Measurements from ENCODE around the gene TCEA2. TPM values are rescaled to one million over a fixed set of nuclear protein-coding genes. Genes with fewer than 3 reads are reported as not detected.

TCEA2 gene
- total RNA-seq, 1 donor from 2014 or later: 33.1 TPM

DNA sequence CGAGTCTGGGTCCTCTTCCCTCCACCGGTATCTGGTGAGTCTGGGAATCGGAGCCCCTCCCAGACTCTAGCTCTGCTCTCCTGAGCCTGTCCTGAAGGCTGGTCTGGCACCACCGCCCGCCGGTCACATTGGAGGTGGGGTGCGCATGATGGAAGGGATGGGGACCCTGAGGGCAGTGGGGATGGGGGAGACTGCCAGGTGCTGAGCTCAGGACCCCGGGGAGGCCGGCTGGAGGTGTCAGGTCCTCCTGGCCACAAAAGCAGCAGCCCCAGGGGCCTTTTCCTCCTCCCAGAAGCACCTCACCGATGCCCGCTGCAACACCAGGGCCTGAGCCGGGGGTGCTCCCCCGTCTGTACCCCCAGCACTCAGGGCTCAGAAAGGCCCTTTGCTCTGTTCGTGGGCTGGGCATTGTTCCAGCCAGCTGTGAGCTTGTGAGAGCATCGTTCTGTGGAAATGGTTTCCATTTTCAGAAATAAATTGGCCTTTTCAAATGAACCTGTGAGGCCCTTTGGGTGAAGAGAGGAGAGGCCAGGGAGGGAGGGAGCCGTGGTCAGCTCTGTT, 46.9 kb downstream of the TCEA2 start:
- H3K9me3 ChIP-seq: no peaks in the 10 kb centered on the region
- no peaks in the 10 kb centered on the region for H3K36me3 ChIP-seq
- DNase-seq (ENCODE audit: extremely low spot score in 2 of 2): no peak
- H3K4me1 ChIP-seq: no peaks in the 10 kb centered on the region
- no peak overlapping the region for H3K27ac ChIP-seq
- H3K4me3 ChIP-seq: no peak overlapping the region
- intact Hi-C loops (cut with DNase I): no loop called here
- H3K27me3 ChIP-seq: no peaks in the 10 kb centered on the region
- TF ChIP-seq POLR2AphosphoS5 (IDR thresholded peaks at IDR 0.05; ENCODE audit: insufficient read depth in 1 of 2, low read depth in 1 of 2): no peak
- TF ChIP-seq, protein P1, sequence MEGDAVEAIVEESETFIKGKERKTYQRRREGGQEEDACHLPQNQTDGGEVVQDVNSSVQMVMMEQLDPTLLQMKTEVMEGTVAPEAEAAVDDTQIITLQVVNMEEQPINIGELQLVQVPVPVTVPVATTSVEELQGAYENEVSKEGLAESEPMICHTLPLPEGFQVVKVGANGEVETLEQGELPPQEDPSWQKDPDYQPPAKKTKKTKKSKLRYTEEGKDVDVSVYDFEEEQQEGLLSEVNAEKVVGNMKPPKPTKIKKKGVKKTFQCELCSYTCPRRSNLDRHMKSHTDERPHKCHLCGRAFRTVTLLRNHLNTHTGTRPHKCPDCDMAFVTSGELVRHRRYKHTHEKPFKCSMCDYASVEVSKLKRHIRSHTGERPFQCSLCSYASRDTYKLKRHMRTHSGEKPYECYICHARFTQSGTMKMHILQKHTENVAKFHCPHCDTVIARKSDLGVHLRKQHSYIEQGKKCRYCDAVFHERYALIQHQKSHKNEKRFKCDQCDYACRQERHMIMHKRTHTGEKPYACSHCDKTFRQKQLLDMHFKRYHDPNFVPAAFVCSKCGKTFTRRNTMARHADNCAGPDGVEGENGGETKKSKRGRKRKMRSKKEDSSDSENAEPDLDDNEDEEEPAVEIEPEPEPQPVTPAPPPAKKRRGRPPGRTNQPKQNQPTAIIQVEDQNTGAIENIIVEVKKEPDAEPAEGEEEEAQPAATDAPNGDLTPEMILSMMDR (IDR thresholded peaks at IDR 0.05): no peak
- TF ChIP-seq POLR2A (IDR thresholded peaks at IDR 0.05): no peak

- Histone ChIP-seq H3K27me3 (no peaks in the 10 kb centered on the region), H3K27ac (no peak overlapping the region), H3K4me3 (no peak overlapping the region), H3K9me3 (no peaks in the 10 kb centered on the region), H3K36me3 (no peaks in the 10 kb centered on the region), H3K4me1 (no peaks in the 10 kb centered on the region)
- TF ChIP-seq POLR2A (IDR thresholded peaks at IDR 0.05): no peak
- TF ChIP-seq POLR2AphosphoS5 (IDR thresholded peaks at IDR 0.05; ENCODE audit: insufficient read depth in 1 of 2, low read depth in 1 of 2): no peak
- TF ChIP-seq, protein P1 (IDR thresholded peaks at IDR 0.05): no peak
- intact Hi-C loops (cut with DNase I): no loop called here
- DNase-seq (ENCODE audit: extremely low spot score in 2 of 2): no peak
These were observed 47.5 kb downstream of the TCEA2 start for GRCh38 chr20:64110411-64111068.

GRCh38 chr20:64111841-64112641, 49.0 kb downstream of the TCEA2 start:
- H3K9me3 ChIP-seq: no peaks in the 10 kb centered on the region
- no peak for DNase-seq (ENCODE audit: extremely low spot score in 2 of 2)
- intact Hi-C loops (cut with DNase I): no loop called here

DNA sequence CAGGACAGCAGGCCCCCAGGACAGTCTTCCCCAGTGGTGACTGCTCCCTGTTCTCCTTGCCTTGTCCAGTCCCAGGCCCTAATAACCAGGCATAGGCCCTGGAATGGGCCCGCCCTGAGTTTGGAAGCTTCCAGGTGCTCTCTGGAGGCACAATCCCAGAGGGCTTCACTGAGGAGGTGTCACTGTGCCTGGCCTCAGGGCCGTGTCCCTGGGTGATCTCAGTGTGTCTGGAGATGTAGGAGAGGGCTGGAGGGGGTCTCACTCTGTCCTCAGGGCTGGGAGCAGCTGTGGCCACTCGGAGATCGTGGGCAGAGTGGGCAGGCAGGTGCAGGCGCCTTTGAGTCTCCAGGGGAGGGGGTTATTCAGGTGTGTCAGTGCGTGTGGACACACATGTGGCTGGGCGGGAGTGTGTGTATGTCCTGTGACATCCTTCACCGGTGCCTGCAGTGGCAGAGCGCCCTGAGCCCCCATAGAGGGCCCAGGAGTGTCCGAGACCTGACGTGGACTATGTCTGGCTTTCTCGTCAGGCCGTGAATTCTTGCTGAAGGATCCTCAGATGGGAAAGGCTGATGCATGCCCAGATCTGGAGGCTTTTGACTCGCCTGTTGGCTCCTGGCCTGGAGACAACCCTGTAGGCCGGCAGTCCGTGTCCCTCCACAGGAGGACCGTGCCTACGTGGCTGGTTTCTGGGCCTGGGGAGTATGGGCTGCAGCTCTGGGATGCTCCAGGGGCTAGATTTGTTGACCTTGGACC, 49.9 kb downstream of the TCEA2 start:
- TF ChIP-seq, protein P1 (IDR thresholded peaks at IDR 0.05): no peak
- TF ChIP-seq POLR2AphosphoS5 (IDR thresholded peaks at IDR 0.05; ENCODE audit: insufficient read depth in 1 of 2, low read depth in 1 of 2) (no peak), POLR2A (IDR thresholded peaks at IDR 0.05) (no peak)
- H3K4me1 ChIP-seq: no peaks in the 10 kb centered on the region
- DNase-seq (ENCODE audit: extremely low spot score in 2 of 2): no peak
- no peak overlapping the region for H3K4me3 ChIP-seq
- H3K9me3 ChIP-seq: no peaks in the 10 kb centered on the region
- H3K27me3 ChIP-seq: no peaks in the 10 kb centered on the region
- H3K27ac ChIP-seq: no peak overlapping the region
- intact Hi-C loops (cut with DNase I): no loop called here
- no peaks in the 10 kb centered on the region for H3K36me3 ChIP-seq

More at GRCh38 chr20:64111841-64112641, 49.0 kb downstream of the TCEA2 start:
- Histone ChIP-seq H3K4me1 (no peaks in the 10 kb centered on the region), H3K36me3 (no peaks in the 10 kb centered on the region), H3K27me3 (no peaks in the 10 kb centered on the region), H3K4me3 (no peak overlapping the region), H3K27ac (no peak overlapping the region)
- TF ChIP-seq, protein P1 (IDR thresholded peaks at IDR 0.05): no peak
- TF ChIP-seq POLR2A (IDR thresholded peaks at IDR 0.05): no peak
- TF ChIP-seq POLR2AphosphoS5 (IDR thresholded peaks at IDR 0.05; ENCODE audit: insufficient read depth in 1 of 2, low read depth in 1 of 2): no peak
